ENCODE data around the gene RBMS1.

RBMS1 gene

GRCh38 chr2:160322320-160322719 lies 171.3 kb downstream of the RBMS1 start:
- no peaks in the 10 kb centered on the region for H3K9me2 ChIP-seq (replicated peaks; ENCODE audit: control insufficient read depth, low read length)
- H3K27ac ChIP-seq (ENCODE audit: low read depth, low read length) = no peak overlapping the region
- H3K27me3 ChIP-seq (ENCODE audit: control insufficient read depth, low read length) = no peaks in the 10 kb centered on the region
- H3K4me2 ChIP-seq (ENCODE audit: low read length) = no peak overlapping the region
- no peaks in the 10 kb centered on the region for H3K4me1 ChIP-seq (ENCODE audit: control insufficient read depth, low read length)
- H4K20me1 ChIP-seq (ENCODE audit: control insufficient read depth, insufficient read depth, low read depth, low read length) = no peaks in the 10 kb centered on the region
- no peaks in the 10 kb centered on the region for H3F3A ChIP-seq (ENCODE audit: control insufficient read depth, insufficient read depth)
- H3K79me2 ChIP-seq (ENCODE audit: control insufficient read depth, low read length) = no peaks in the 10 kb centered on the region
- H3K36me3 ChIP-seq (ENCODE audit: control insufficient read depth, low read length) = no peaks in the 10 kb centered on the region
- no peaks in the 10 kb centered on the region for H3K9me3 ChIP-seq (ENCODE audit: control insufficient read depth, insufficient read depth, low read length)
- H3K4me3 ChIP-seq (ENCODE audit: low read length) = no peak overlapping the region
- TF ChIP-seq CTCF (IDR thresholded peaks at IDR 0.05; ENCODE audit: low read depth, low read length, poor library complexity, severe bottlenecking) (no peak), EZH2phosphoT487 (IDR thresholded peaks at IDR 0.05; ENCODE audit: borderline replicate concordance, low read length) (no peak)

GRCh38 chr2:160321006-160321405 lies 172.6 kb downstream of the RBMS1 start:
- Histone ChIP-seq H3K9me2 (replicated peaks; ENCODE audit: control insufficient read depth, low read length) (no peaks in the 10 kb centered on the region), H3K4me1 (ENCODE audit: control insufficient read depth, low read length) (no peaks in the 10 kb centered on the region), H3K27ac (ENCODE audit: low read depth, low read length) (no peak overlapping the region), H3K9me3 (ENCODE audit: control insufficient read depth, insufficient read depth, low read length) (no peaks in the 10 kb centered on the region), H3K4me3 (ENCODE audit: low read length) (no peak overlapping the region), H3K36me3 (ENCODE audit: control insufficient read depth, low read length) (no peaks in the 10 kb centered on the region), H3K4me2 (ENCODE audit: low read length) (no peak overlapping the region), H3K79me2 (ENCODE audit: control insufficient read depth, low read length) (no peaks in the 10 kb centered on the region), H4K20me1 (ENCODE audit: control insufficient read depth, insufficient read depth, low read depth, low read length) (no peaks in the 10 kb centered on the region), H3F3A (ENCODE audit: control insufficient read depth, insufficient read depth) (no peaks in the 10 kb centered on the region), H3K27me3 (ENCODE audit: control insufficient read depth, low read length) (no peaks in the 10 kb centered on the region)
- TF ChIP-seq EZH2phosphoT487 (IDR thresholded peaks at IDR 0.05; ENCODE audit: borderline replicate concordance, low read length) = no peak
- TF ChIP-seq CTCF (IDR thresholded peaks at IDR 0.05; ENCODE audit: low read depth, low read length, poor library complexity, severe bottlenecking) = no peak

GRCh38 chr2:160319700-160320099 lies 173.9 kb downstream of the RBMS1 start:
- Histone ChIP-seq H3K4me1 (ENCODE audit: control insufficient read depth, low read length) (no peaks in the 10 kb centered on the region), H3K27ac (ENCODE audit: low read depth, low read length) (no peak overlapping the region), H3K9me3 (ENCODE audit: control insufficient read depth, insufficient read depth, low read length) (no peaks in the 10 kb centered on the region), H3K27me3 (ENCODE audit: control insufficient read depth, low read length) (no peaks in the 10 kb centered on the region), H3K79me2 (ENCODE audit: control insufficient read depth, low read length) (no peaks in the 10 kb centered on the region), H3K4me3 (ENCODE audit: low read length) (no peak overlapping the region), H3K9me2 (replicated peaks; ENCODE audit: control insufficient read depth, low read length) (no peaks in the 10 kb centered on the region), H3K36me3 (ENCODE audit: control insufficient read depth, low read length) (no peaks in the 10 kb centered on the region), H3F3A (ENCODE audit: control insufficient read depth, insufficient read depth) (no peaks in the 10 kb centered on the region), H3K4me2 (ENCODE audit: low read length) (no peak overlapping the region), H4K20me1 (ENCODE audit: control insufficient read depth, insufficient read depth, low read depth, low read length) (no peaks in the 10 kb centered on the region)
- TF ChIP-seq CTCF (IDR thresholded peaks at IDR 0.05; ENCODE audit: low read depth, low read length, poor library complexity, severe bottlenecking) = no peak
- no peak for TF ChIP-seq EZH2phosphoT487 (IDR thresholded peaks at IDR 0.05; ENCODE audit: borderline replicate concordance, low read length)

GRCh38 chr2:160318218-160318617 lies 175.4 kb downstream of the RBMS1 start:
- Histone ChIP-seq H3K4me3 (ENCODE audit: low read length) (no peak overlapping the region), H3K9me3 (ENCODE audit: control insufficient read depth, insufficient read depth, low read length) (no peaks in the 10 kb centered on the region), H3K9me2 (replicated peaks; ENCODE audit: control insufficient read depth, low read length) (no peaks in the 10 kb centered on the region), H3K4me2 (ENCODE audit: low read length) (no peak overlapping the region), H3K4me1 (ENCODE audit: control insufficient read depth, low read length) (no peaks in the 10 kb centered on the region), H3K36me3 (ENCODE audit: control insufficient read depth, low read length) (no peaks in the 10 kb centered on the region), H3K27ac (ENCODE audit: low read depth, low read length) (no peak overlapping the region), H3K27me3 (ENCODE audit: control insufficient read depth, low read length) (no peaks in the 10 kb centered on the region), H3F3A (ENCODE audit: control insufficient read depth, insufficient read depth) (no peaks in the 10 kb centered on the region), H3K79me2 (ENCODE audit: control insufficient read depth, low read length) (no peaks in the 10 kb centered on the region), H4K20me1 (ENCODE audit: control insufficient read depth, insufficient read depth, low read depth, low read length) (no peaks in the 10 kb centered on the region)
- TF ChIP-seq CTCF (IDR thresholded peaks at IDR 0.05; ENCODE audit: low read depth, low read length, poor library complexity, severe bottlenecking) (no peak), EZH2phosphoT487 (IDR thresholded peaks at IDR 0.05; ENCODE audit: borderline replicate concordance, low read length) (no peak)

Data from DOHH2 (cell line).